Inflammatory macrophage (primary cell): Measurements from ENCODE around the gene LILRA2.

Source experiments
- DNase-seq, 2 donors: peaks; one replicate each; pipeline ENCODE4 v3.0.0-alpha.2; 2020 to 2022
- total RNA-seq, 18 experiments: gene quantifications; one replicate each; lab custom pipeline; 2026; ENCODE audit warnings: mixed read lengths in 6 of 18, inconsistent platforms in 2 of 18; lab: John Stamatoyannopoulos, UW

LILRA2 gene
- total RNA-seq: 21.0 to 80.6 (median 47.0) reads per million in 18 experiments

DNA sequence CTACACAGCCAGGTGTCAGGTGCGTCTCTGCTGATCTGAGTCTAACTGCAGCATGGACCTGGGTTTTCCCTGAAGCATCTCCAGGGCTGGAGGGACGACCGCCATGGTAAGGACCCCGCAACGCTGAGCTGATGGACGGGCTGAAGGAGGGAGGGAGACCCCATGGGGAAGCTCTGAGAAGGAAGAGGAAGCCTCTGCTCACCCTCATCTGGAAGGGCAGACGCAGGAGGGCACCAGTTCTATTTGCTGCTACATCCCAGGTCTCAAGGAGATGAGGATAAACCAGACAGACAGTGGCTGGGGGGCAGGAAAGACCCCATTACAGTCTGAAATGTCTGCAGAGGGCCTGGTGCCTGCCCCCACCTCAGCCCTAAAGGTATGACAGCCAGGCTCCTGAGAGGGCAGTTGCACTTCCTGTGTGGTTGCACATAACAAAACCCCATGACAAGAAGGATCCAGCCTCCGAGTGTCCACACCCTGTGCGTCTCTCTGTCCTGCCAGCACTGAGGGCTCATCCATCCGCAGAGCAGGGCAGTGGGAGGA, at the start of gene LILRA2:
LILRA2 (plus strand) TSS at position 461 of the 543 bp plus-strand sequence. CDS start 89 bp downstream, outside the sequence.
- DNase-seq: peak; percentile 70 to 81

DNA sequence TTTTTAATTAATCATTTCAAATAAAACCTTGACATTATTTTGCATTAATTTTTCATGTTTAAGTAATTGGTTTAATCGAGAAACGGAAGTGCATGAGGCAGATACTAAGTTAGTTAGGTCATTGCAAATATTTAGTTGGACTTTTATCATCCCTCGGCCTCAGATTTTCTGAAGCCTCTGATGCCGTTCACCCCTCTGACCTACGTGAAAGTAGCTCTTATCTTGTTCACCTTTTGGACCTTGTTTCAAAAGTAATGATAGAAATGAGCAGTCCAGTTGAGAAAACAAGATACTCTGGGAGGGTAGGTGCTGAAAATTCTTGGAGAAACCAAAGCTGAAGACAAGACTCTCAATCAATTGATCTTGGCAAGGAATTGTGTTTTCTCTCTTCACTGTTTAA, 48.0 kb upstream of the LILRA2 start:
- no peak for DNase-seq

DNA sequence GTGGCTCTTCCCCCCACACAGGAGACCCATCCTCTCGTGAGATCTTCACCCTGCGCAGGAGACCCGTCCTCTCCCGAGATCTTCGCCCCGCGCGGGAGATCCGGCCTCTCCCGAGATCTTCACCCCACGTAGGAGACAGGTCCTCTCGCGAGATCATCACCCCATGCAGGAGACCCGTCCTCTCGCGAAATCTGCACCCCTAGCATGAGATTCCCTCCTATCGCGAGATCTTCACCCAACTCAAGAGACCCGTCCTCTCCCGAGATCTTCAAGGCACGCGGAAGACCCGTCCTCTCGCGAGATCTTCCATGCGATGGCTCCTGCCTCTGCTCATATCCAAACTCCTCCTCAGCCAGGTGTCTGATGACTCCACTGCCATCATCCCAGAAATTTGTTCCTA, 46.6 kb upstream of the LILRA2 start:
- no peak for DNase-seq

DNA sequence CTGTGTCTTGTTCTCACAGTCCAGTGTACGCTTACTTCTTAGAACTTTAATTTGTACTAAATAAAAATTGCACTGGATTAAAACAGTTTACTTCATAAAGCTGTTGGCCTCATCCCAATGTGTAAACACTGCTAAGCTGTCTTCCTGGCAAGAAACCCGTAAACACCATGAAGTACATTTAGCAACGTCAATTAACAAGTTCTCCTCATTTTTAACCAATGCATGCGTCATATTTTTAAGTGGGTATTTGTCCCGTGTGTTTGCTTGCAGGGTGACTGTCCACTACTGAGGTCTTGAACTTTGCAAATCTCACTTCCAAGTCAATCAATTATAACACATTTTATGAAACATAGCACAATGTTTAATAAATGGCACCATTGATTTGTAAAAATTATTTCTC, 42.7 kb upstream of the LILRA2 start:
- DNase-seq: no peak

DNA sequence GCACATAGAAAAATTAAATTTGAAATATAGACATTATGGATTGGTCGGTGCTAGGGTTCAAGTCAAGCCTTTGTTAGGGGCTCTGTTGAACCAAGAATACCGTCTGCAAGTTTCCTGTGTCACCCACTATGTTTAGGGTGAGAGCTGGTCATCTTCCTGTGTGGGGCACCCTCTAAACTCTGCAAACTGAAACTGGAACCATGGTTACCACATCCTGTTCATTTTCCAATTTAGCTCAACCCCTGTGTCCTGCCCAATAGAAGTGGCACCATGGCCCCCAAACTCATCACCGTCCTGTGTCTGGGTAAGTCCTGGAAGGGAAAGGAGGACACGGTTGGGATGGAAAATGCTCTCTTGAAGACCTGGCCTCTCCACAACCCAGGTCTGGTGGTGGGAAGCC, 41.1 kb upstream of the LILRA2 start:
- peak; percentile 11 to 21 for DNase-seq

DNA sequence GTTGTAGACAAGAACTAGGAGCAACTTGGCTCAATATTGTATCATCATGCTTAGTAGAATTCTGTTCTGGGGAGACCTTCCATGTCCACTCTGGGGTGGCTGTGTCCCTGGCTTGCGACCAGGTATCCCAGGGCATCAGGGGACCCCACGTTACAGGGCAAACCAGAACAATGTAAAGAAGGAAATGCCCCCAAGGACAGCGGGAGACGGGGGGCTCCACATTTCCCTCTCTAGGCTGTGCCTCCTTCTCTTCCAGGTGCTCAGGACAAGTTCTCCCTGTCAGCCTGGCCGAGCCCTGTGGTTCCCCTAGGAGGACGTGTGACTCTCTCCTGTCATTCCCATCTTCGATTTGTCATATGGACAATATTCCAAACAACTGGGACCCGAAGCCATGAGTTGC, 40.1 kb upstream of the LILRA2 start:
- DNase-seq: no peak

DNA sequence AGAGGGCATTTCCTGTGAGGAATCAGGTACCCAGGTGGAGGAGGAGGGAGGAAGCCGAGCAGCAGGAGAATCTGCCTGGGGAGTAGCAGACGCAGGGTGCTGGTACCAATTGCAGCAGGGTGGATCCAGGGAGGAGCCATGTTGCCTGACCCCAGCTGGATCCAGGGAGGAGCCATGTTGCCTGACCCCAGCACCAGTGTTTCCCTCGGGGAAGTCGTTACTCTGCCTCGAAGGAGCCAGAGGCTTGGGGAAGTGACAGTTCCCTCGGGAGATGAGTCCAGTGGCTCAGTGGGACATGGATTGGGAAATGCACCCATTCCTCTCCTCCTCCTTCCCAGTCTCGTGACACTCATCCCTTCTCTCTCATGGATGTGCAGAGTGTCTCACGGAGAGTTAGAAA, 39.4 kb upstream of the LILRA2 start:
- no peak for DNase-seq

DNA sequence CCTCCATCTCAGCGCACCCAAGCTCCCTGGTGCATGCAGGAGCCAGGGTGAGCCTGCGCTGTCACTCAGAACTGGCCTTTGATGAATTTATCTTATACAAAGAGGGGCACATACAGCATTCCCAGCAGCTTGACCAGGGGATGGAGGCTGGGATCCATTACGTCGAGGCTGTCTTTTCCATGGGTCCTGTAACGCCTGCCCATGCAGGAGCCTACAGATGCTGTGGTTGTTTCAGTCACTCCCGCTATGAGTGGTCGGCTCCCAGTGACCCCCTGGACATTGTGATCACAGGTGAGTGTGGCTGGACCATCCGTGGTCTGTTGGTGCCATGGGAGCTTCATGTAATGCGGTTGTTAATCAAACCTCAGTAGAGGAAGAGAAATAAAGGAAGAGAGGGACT, 38.0 kb upstream of the LILRA2 start:
- DNase-seq: no peak

DNA sequence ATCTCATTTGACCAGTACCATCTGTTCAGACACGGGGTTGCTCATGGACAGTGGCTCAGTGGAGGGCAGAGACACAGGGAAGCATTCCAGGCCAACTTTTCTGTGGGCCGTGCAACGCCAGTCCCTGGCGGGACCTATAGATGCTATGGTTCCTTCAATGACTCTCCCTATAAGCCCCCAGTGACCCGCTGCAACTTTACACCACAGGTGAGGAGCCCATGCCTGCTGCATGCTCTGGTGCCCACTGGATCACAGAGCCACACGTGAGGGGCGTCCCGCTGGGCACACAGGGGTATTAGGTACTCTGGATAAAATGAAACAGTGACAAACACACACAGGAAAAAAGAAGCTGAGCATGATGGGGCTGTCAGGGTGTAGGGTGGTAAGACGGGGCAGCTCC, 36.6 kb upstream of the LILRA2 start:
- no peak for DNase-seq

DNA sequence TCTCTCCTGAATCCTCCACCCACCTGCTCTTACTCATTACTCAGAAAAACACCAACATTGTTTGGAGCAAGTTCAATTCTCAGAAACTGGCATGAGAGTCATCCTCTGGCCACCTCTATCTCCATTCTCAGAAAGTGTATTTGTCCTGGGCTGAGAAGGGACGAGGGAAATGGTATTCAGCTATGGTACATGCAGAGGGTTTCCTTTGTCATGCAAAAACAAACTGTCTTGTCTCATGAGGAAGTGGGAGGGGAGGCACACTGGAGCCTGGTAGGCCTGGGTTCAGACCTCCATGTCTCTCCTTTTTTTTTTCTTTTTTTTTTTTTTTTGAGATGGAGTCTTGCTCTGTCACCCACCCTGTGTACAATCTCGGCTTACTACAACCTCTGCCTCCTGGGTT, 31.9 kb upstream of the LILRA2 start:
- DNase-seq: no peak

DNA sequence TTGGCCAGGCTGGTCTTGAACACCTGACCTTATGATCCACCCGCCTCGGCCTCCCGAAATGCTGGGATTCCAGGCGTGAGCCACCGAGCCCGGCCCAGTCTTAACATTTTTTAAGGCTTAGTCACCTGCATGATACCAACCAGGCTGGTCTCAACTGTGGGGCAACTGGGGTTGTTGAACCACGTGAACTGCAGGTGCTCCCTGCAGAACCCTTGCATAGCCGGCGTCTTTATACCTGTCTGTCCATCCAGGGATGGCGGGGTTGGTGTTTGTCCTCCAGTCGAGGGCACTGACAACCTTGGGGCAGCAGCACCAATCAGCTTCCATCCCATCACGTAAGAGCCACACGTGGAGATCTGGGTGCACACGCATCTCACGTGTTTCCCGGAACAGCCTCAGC, 24.8 kb upstream of the LILRA2 start:
- DNase-seq: no peak

DNA sequence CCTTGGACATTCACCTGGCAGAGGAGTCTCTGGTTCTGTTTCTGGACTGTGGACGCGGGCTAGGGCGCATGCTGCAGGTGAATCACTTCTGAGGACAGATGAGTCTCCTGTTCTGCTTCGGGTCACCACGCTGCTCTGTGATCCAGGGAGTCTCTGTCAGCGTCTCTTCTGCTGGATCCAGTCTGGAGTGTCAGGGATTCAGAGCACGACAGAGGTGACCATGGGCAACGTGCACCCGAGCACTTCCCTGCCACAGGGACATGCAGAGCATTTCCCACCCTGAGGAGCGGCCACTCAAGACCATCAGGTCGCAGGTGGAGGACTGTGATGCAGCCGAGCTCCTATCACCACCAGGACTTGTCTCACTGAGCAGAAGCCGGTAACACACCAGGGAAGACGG, 24.4 kb upstream of the LILRA2 start:
- DNase-seq: no peak

DNA sequence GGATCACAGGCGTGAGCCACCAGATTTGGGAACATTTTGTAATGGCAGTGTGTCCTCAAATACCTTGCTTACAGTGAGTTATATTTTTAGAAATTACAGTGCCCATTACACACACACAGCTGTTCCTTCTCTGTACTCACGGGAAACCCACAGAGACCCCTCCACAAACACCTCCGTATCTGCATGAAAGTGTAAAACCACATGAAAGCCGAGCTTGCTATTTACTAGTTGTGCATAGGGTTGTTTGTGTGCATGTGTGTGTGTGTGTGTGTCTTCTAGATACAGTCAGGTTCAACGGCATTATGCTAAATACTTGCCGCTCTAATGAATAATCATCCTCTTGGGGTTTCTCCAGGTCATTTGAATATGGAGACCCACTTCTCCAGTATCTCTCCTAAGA, 22.3 kb upstream of the LILRA2 start:
- DNase-seq: no peak

DNA sequence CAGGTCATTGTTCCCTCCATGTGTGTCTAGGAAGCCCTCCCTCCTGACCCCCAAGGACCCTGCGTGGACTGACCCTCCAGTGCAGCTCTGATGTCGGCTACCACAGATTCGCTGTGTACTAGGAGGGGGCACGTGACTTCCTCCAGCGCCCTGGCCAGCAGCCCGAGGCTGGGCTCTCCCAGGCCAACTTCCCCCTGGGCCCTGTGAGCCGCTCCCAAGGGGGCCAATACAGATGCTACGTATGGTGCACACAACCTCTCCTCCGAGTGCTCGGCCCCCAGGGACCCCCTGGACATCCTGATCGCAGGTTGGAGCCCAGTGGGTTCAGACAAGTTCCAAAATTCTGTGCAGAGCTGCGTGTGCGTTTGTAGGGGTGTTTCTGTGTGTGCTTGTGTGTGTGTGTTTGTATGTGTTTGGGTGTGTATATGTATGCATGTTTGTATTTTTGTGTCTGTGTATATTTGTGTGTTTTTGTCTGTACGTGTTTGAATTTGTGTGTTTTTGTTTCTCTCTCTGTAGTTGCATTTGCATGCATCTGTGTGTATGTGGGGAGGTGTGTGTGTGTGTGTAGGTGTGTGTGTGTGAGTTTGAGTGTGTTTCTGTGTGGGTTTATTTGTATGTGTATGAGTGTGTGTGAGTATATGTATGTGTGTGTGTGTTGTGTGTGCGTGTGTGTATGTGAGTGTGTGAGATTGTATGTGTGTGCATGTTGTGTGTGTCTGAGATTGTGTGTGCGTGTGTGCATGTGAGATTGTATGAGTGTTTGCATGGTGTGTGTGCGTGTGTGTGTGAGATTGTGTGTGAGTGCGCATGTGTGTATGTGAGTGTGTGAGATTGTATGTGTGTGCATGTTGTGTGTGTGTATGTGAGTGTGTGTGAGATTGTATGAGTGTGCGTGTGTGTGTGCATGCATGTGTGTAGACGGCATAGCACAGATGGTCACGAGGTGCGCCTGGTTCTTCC, 21.4 kb upstream of the LILRA2 start:
- peak; percentile 32 to 54 for DNase-seq

DNA sequence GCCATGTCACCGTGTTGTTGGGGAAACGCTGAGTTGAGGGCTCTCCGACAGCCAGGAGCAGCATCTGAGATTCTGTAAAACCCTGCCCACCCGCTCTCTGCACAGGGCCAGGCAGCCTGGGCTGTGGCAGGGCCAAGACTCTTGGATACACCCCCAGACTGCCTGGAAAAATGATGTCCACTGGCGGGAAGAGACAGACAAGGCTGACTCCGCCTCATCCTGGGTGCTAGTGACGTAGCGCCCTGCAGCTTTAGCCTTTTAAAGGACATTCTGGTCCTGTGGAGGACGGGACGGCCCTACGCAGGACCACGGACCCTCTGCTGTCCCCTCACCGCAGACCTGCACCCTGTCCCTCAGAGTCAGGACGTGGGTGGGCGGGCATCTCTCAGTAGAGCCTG, 20.7 kb upstream of the LILRA2 start:
- no peak for DNase-seq

DNA sequence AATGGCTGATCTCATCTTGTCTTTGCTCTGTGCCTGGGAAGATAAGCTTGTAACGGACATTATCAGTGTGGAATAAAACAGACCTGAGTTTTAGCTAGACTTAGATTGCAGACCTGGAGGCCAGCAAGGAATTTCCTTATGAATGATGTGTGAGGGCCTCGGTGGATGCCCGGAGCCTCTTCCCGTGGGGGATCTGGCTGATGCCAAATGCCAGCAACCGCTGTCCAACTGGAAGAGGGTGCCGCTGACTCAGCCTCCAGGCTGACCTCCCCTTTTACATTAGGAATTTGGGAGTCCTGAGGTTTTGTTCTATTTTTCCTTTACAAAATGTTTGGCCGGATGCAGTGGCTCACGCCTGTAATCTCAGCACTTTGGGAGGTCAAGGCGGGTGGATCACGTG, 19.6 kb upstream of the LILRA2 start:
- no peak for DNase-seq

DNA sequence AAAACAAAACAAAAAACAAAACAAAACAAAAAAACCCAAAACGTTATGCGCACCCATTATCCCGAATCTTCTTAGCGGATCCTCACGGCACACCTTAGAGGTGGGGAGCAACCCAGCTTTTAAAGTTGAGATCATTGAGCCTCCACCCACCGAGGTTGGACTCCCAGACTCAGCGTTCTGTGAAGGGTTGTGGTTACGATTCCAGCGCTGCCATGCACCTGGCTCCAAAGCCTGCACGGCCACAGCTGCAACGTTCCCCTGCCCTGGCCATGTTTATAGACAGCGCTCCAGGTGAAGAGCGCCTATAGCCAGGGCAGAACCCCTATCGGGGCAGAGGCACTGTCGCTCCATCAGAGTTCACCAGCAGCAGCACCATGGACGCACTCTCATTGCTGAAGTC, 18.7 kb upstream of the LILRA2 start:
- DNase-seq: no peak

DNA sequence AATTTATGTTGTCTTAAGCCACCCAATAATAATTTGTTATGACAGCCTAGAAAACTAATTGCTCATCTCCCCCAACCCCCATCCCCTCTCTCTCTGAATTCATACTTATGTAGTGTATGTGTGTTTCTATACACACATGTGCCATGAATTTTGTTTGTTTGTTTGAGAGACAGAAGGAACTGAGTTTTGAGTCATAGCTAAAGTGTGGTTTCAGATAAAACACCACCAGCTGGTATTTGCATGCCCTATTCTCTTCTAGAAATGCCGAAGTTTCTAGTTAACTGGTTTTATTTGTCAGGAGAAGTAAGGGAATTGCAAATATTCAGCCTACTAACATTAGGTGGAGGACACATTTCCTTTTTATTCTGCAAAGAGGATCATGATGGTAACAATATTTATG, 17.4 kb upstream of the LILRA2 start:
- DNase-seq: no peak

DNA sequence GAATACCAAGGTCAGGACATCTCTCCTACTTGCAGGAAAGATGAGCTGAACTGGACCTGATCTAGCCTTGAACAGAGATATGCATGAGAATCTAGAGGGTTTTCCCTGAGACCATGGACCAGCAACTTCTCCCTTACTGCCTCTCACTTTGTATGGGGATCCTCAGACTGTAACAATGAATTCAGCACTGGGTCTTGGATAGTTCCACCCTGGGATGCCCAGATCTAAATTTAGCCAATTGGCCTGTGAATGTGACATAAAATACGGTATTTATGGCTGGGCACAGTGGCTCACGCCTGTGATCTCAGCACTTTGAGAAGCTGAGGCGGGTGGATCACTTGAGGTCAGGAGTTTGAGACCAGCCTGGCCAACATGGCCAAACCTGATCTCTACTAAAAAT, 15.3 kb upstream of the LILRA2 start:
- DNase-seq: no peak

DNA sequence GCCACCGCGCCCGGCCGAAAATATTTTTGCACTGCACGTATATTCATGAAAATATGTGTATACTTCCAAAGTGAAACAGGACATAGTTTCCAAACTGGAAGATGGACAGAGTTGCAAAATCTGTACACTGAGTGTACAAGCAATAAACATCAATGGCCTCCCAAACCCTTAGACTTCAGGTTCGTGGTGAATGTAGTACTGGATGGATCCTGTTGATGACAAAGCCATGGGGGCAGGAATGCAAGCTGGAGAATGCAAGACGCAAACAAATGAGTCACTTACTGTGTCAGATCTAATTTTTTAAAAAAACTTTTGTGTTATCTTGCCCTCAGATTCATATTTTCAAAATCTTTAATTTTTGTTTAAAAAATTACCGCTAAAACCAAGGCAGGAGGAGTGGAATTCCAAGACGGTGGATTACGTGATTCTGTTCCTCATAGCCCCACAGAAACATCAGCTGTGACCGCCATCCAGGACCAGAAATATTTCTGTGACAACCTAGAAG, 12.7 kb upstream of the LILRA2 start:
- DNase-seq: no peak

DNA sequence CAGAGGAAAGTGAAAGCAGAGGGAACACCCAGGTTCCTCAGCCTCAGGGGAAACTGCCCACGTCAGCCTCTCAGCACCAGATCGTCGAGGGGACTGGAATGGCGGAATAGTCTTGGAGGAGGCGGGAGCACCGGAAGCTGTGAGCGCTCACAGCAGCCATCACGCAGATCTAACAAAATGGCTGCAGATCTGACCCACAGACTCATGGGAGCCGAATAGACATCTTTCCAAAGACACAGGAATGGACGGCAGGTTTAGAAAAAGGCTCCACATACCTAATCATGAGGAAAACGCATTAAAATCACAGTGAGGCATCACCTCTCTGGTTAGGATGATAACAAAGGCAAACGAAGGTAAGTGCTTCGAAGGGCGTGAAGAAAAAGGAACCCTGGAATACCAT, 11.8 kb upstream of the LILRA2 start:
- DNase-seq: no peak

DNA sequence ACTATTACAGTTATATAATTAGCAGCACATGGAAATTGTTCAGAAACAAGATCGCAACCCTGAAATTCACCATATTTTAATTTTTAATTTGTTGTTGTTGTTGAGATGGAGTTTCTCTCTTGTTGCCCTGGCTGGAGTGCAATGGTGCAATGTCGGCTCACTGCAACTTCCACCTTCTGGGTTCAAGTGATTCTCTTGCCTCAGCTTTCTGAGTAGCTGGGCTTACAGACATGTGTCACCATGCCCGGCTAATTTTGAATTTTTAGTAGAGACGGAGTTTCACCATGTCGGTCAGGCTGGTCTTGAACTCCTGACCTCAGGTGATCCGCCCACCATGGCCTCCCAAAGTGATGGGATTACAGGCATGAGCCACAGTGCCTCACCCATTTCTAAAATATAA, 10.4 kb upstream of the LILRA2 start:
- DNase-seq: peak; percentile 69 to 82

DNA sequence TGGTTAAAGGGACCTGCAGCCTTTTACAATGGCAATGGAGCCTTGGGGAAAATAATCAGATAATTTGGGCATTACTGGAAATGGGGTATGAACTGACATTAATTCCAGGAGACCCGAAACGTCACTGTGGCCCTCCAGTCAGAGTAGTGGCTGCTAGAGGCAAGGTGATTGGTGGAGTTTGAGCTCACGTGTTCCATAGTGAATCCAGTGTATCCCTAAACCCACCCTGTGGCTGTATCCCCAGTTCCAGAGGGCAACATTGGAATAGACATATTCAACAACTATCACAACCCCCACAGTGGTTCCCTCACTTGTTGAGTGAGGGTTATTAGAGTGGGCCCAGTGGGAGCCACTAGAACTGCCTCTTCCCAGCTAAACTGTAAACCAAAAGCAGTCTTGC, 3.3 kb upstream of the LILRA2 start:
- DNase-seq: no peak
